Central memory CD8-positive, alpha-beta T cell (primary cell): ENCODE data around the gene HS3ST3A1.

Experiments
- ATAC-seq: fragments of 150-1000 bp; cut with Tn5 transposase; replicated peaks from 2 replicates; pipeline ENCODE4 v1.10.0; 2022; ENCODE audit warnings: mild to moderate bottlenecking, moderate FRiP score, moderate number of reproducible peaks; ENCODE audit not compliant: poor library complexity, severe bottlenecking; ENCODE audit errors: extremely low read depth
- DNase-seq, 2 donors: peaks; one replicate each; pipeline ENCODE4 v3.0.0; 2021; ENCODE audit warnings: low spot score in 2 of 2
- H3K27ac Mint-ChIP-seq: one replicate; pipeline ENCODE4 v1.8.0; 2022; ENCODE audit warnings: low read depth, mild to moderate bottlenecking, moderate library complexity, mixed read lengths
- H3K27me3 Mint-ChIP-seq: one replicate; pipeline ENCODE4 v1.8.0; 2022; ENCODE audit warnings: mixed read lengths
- H3K36me3 Mint-ChIP-seq: one replicate; pipeline ENCODE4 v1.8.0; 2022; ENCODE audit warnings: mild to moderate bottlenecking, moderate library complexity, mixed read lengths; ENCODE audit not compliant: insufficient read depth
- H3K4me1 Mint-ChIP-seq: one replicate; pipeline ENCODE4 v1.8.0; 2022; ENCODE audit warnings: mixed read lengths
- H3K4me3 Mint-ChIP-seq: one replicate; pipeline ENCODE4 v1.8.0; 2022; ENCODE audit warnings: mild to moderate bottlenecking, moderate library complexity, mixed read lengths
- H3K9me3 Mint-ChIP-seq: one replicate; pipeline ENCODE4 v1.8.0; 2022; ENCODE audit warnings: mixed read lengths

Gene HS3ST3A1

DNA sequence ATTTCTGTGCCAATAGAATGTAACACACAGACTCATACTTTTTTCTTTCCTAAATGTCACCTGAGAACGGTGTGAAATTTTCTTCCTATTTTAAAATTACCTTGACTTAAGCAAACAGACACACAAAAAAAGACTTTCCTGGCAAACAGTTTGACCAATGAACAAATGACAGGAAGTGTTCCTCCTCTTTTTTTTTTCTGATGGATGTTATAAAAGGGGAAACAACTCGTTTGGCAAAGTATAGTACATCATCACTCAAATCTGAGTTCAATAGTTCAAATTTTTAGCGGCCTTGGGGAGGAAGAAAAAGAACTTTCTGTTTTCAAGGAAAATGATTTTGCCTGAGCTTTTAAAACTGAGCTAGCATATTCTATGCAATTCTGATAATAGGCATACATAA is 19.8 kb downstream of the HS3ST3A1 start:
- DNase-seq (no peak), ATAC-seq (no peak)
- Mint-ChIP-seq H3K4me1 (no peaks in the 10 kb centered on the region), H3K4me3 (no peak overlapping the region), H3K27ac (no peak overlapping the region), H3K9me3 (peaks cover 2% of the 10 kb centered on the region), H3K27me3 (peaks cover 25% of the 10 kb centered on the region), H3K36me3 (no peaks in the 10 kb centered on the region)

DNA sequence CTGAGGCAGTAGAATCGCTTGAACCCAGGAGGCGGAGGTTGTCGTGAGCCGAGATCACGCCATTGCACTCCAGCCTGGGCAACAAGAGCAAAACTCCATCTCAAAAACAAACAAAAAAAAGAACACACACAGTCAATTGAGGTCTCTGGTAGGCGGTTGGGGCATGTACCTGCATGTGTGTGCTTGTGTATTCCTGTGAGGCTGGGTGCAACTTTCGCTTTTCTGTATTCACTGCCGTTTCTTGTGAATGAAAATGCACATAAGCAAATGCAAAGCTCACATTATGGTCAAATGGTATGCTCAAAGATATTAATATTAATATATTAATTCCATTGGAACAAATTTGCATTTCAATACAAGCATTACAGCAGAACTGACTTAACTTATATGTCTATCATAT is 20.9 kb downstream of the HS3ST3A1 start:
- DNase-seq (no peak), ATAC-seq (no peak)
- H3K27ac Mint-ChIP-seq: no peak overlapping the region
- no peak overlapping the region for H3K4me3 Mint-ChIP-seq
- H3K9me3 Mint-ChIP-seq: peaks cover 7% of the 10 kb centered on the region
- H3K4me1 Mint-ChIP-seq: no peaks in the 10 kb centered on the region
- H3K36me3 Mint-ChIP-seq: no peaks in the 10 kb centered on the region
- peaks cover 28% of the 10 kb centered on the region for H3K27me3 Mint-ChIP-seq

DNA sequence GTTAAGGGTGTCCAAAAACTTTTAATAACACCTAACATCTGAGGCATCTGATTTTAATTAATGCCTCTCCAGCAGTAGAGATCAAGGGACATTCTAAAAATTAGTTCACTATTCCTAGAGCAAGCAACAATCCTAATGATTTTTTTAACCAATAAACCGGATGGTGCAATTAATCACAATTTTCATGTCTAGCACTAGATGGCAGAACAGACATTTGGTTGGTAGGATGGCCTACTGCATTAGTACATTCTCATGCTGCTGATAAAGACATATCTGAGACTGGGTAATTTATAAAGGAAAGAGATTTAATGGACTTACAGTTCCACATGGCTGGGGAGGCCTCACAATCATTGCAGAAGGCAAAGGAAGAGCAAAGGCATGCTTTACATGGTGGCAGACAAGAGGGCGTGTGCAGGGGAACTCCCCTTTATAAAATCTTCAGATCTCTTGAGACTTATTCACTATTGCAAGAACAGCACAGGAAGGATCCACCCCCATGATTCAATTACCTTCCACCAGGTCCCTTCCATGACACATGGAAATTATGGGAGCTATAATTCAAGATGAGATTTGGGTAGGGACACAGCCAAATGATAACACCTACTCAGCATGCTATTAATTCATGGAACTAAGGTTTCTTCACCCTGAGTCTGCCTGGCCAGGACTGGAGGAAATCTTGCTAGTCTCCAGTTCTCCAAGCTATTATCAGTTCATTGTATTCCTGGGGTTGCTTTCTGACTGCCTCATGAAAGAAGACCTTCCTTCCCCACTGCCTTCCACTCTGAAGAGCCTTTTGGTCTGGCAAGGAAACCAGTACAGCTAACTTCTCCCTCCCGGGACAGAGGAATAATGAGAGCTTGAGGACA is 24.8 kb downstream of the HS3ST3A1 start:
- DNase-seq (no peak), ATAC-seq (no peak)
- peaks cover 7% of the 10 kb centered on the region for H3K9me3 Mint-ChIP-seq
- peaks cover 56% of the 10 kb centered on the region for H3K27me3 Mint-ChIP-seq
- no peak overlapping the region for H3K4me3 Mint-ChIP-seq
- no peaks in the 10 kb centered on the region for H3K36me3 Mint-ChIP-seq
- no peaks in the 10 kb centered on the region for H3K4me1 Mint-ChIP-seq
- H3K27ac Mint-ChIP-seq: no peak overlapping the region

DNA sequence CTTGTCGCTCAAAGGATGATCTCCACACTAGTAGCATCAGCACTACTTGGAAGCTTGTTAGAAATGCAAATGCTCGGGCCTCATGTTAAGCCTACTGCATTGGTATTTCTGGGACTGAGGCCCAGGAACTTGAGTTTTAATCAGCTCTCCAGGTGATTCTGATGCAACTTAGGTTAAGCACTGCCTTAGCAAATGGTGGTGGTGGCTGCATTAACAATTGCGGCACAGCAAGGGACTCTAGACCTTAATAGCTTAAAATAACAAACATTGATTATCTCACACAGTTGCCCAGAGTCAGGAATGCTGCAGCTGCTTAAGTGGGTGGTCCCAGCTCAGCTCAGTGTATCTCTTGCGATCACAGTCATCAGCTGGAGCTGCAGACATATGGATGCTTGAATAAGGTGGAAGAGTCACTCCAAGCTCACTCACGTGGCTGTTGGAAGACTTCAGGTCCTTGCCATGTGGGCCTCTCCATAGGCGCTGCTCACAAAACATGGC is 25.8 kb downstream of the HS3ST3A1 start:
- peaks cover 65% of the 10 kb centered on the region for H3K27me3 Mint-ChIP-seq
- no peak overlapping the region for H3K4me3 Mint-ChIP-seq
- H3K27ac Mint-ChIP-seq: no peak overlapping the region
- no peaks in the 10 kb centered on the region for H3K36me3 Mint-ChIP-seq
- ATAC-seq (no peak), DNase-seq (no peak)
- H3K9me3 Mint-ChIP-seq: peaks cover 7% of the 10 kb centered on the region
- no peaks in the 10 kb centered on the region for H3K4me1 Mint-ChIP-seq

DNA sequence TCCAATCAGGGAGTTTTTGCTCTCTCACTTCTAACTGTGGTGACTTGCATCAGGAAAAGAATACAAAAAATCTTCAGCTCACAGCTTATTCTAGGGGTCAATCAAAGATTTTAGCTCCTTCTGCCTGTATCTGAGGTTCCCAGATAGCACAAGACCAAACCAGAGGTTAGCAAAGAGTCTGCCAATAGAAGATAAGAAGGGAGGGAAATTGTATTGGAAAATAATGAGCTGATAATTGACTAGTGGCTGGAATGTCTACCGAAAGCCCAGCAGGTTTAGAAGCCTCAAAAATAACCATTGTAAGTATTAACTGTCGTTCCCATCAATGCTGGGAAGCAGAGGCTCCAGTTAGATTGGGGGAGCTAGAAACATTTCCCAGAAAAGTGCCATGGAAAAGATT is 26.3 kb downstream of the HS3ST3A1 start:
- H3K36me3 Mint-ChIP-seq: no peaks in the 10 kb centered on the region

DNA sequence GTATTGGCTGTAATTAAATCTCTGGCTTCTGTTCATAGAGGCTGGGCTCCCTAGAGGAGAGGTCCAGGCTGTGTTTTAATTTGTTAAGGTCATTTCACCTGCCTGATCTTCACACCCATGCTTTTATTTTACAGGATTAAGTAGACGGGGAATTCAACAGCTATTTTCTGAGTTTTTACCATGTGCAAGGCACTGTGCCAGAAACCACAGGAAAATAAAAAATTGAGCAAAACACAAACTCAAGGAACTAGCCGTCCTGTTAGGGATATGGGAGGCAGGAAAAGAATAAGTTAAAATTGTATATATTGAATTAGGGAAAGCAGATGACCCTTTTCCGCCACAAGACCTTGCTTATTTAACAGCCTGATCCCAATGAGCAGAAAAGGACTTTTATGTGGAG is 29.1 kb downstream of the HS3ST3A1 start:
- no peak overlapping the region for H3K27ac Mint-ChIP-seq
- DNase-seq (no peak), ATAC-seq (no peak)
- peaks cover 68% of the 10 kb centered on the region for H3K27me3 Mint-ChIP-seq
- H3K4me1 Mint-ChIP-seq: no peaks in the 10 kb centered on the region
- H3K9me3 Mint-ChIP-seq: peaks cover 7% of the 10 kb centered on the region
- H3K36me3 Mint-ChIP-seq: no peaks in the 10 kb centered on the region
- no peak overlapping the region for H3K4me3 Mint-ChIP-seq

More for the DNA sequence above, 26.3 kb downstream of the HS3ST3A1 start:
- Mint-ChIP-seq H3K27me3 (peaks cover 68% of the 10 kb centered on the region), H3K4me3 (no peak overlapping the region), H3K27ac (no peak overlapping the region), H3K4me1 (no peaks in the 10 kb centered on the region), H3K9me3 (peaks cover 7% of the 10 kb centered on the region)
- DNase-seq (no peak), ATAC-seq (no peak)

DNA sequence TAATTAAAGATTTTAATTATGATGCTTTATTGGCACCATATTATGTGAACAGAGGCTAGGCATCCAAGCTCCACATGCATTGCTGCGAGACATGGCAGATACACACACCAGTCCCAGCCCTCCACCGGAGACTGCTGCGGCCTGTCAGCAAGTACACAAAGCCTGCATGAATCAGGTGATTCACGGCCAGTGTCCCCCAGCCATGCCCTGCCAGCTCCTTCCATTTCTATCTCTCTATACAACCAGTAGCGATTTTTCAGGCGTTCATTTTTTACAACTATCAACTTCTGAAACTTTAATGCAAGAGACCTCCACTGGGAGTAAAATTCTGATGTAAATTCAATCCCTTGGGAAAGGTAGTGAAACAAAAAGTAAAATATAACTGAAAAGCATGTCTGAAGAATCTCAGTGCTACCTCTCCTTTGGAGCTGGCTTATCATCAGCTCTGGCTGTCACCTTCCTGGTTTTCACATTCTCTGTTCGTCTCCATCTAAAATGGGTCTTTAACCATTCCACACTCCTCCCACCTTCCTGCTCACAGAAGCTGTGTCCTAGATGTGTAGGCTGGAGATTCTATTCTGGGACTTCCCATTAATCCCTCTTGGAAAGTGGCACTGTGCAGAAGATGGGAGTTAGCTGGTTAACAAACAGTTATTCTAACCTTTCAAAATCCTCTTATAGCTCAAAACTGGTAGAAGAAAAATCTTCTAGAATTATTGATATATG is 32.2 kb downstream of the HS3ST3A1 start:
- ATAC-seq (no peak), DNase-seq (no peak)
- Mint-ChIP-seq H3K27ac (no peak overlapping the region), H3K4me1 (peaks cover 7% of the 10 kb centered on the region), H3K27me3 (peaks cover 51% of the 10 kb centered on the region), H3K36me3 (no peaks in the 10 kb centered on the region), H3K4me3 (no peak overlapping the region), H3K9me3 (no peaks in the 10 kb centered on the region)

DNA sequence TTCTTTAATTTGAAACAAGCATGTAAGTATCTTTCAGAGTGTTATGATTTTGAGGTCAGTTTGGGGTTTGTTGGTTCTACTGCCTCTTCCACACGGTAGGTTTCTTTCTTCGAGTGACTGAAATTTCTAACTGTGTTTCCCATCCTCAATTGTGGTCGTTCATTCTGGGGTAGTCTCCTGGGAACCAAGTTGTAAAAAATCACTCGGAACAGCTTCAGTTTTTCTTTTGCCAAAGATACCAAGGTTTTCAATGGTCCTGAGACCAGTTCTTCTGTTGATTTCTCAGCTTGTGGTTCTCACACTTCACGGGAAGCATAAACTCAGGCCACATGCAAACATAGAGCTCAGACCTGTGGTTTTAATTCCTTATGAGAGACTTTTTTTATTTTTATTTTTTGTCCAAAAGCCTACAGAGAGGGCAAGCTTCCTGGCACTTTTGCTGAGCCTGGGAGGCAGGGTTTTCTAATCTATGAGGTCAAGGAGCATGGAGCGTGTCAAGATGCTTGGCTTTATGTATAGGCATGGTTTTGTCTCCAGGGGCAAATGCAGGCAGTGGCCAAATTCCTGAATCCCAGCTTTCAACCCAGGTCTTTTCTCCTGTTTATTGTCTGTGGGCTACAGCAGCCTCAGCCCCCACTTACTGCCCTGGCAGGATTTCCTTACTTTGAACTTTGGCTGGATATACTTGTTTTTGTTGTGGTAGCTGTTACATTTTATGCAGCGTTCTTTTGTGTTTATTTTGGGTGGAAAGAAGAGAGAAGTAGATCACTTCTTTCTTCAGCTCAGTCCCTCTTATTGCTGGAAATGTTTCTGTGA is 32.9 kb downstream of the HS3ST3A1 start:
- H3K4me3 Mint-ChIP-seq: no peak overlapping the region
- peaks cover 44% of the 10 kb centered on the region for H3K27me3 Mint-ChIP-seq
- no peaks in the 10 kb centered on the region for H3K36me3 Mint-ChIP-seq

DNA sequence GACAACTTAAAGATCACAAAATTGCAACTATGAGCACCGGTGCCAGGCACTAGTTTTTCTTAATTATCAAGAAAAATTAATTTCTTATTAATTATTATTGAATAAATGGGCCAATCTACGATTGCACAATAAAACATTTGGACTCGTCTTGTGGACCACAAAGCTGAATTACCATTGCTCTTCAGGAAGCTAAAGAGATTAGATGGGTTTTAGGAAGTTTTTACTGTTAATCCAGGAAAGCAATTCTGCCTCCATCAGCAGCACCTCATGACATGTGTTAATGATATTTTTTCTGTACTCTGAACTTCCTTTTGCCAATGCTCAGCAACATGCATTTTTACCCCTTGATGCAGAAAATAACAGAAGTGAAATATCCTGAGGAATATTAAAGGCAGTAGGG is 37.9 kb downstream of the HS3ST3A1 start:
- Mint-ChIP-seq H3K27me3 (peaks cover 13% of the 10 kb centered on the region), H3K36me3 (no peaks in the 10 kb centered on the region), H3K27ac (no peak overlapping the region)

More for the DNA sequence above, 32.9 kb downstream of the HS3ST3A1 start:
- Mint-ChIP-seq H3K27ac (no peak overlapping the region), H3K9me3 (no peaks in the 10 kb centered on the region), H3K4me1 (peaks cover 7% of the 10 kb centered on the region)
- ATAC-seq: no peak
- DNase-seq: no peak

DNA sequence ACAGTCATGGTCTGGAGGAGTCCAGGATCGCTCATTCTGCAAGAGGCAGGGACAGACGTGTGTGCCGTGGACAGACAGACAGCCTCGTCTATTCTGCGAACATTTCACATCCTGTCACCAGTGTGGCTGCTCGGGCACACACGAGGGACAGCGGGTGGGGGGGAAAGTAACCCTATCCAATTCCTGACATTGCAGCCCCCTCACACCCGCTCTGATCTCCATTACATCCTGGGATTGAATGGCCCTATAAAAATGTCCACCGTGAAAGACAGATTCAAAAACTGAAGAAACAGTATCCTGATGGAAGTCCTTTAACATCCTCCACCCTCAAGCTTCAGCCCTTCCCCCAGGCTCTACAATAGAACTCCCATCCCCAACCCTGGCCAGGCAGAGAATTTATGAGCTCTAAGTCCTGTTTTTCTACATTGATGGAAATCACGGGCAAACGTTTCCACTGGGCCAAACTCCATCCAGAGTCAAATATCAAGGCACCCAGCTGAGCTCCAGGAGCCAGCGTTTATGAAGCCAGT is 39.4 kb downstream of the HS3ST3A1 start:
- no peak for ATAC-seq
- H3K4me3 Mint-ChIP-seq: no peak overlapping the region
- H3K27me3 Mint-ChIP-seq: peaks cover 17% of the 10 kb centered on the region
- no peaks in the 10 kb centered on the region for H3K36me3 Mint-ChIP-seq
- peaks cover 7% of the 10 kb centered on the region for H3K4me1 Mint-ChIP-seq
- no peak for DNase-seq
- H3K27ac Mint-ChIP-seq: no peak overlapping the region
- H3K9me3 Mint-ChIP-seq: no peaks in the 10 kb centered on the region

More for the DNA sequence above, 37.9 kb downstream of the HS3ST3A1 start:
- no peak for DNase-seq
- no peaks in the 10 kb centered on the region for H3K9me3 Mint-ChIP-seq
- H3K4me3 Mint-ChIP-seq: no peak overlapping the region
- peaks cover 7% of the 10 kb centered on the region for H3K4me1 Mint-ChIP-seq
- no peak for ATAC-seq

DNA sequence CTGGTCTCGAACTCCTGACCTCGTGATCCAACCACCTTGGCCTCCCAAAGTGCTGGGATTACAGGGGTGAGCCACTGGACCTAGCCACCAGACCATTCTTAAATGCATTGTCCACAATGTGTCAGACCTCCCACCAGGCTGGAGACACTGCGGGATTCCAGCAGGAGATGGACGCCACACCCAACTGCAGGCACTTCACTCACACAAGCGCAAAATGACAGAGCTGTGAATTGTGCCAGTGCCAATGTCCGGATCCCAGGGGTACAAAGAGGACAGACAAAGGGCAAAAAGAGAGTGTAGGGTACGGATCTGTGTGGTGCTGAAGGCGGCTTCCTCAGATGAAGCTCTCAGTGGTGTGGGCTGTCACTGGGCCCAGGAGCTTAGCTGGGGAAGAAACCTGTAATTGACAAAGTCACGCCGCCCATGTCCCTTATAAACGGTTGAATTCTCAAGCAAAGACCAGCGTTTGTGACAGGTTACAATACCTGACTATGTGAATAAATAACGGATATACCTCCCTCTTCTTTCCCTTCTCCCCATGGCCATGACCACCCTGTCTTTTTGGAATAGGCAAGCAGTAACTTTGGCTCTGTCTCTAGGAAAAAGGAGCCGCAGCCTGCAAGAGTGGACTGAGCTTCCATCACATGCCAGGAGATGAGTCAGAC is 40.0 kb downstream of the HS3ST3A1 start:
- Mint-ChIP-seq H3K36me3 (no peaks in the 10 kb centered on the region), H3K27me3 (peaks cover 23% of the 10 kb centered on the region), H3K4me3 (no peak overlapping the region), H3K4me1 (peaks cover 6% of the 10 kb centered on the region), H3K27ac (no peak overlapping the region), H3K9me3 (no peaks in the 10 kb centered on the region)
- DNase-seq (no peak), ATAC-seq (no peak)

DNA sequence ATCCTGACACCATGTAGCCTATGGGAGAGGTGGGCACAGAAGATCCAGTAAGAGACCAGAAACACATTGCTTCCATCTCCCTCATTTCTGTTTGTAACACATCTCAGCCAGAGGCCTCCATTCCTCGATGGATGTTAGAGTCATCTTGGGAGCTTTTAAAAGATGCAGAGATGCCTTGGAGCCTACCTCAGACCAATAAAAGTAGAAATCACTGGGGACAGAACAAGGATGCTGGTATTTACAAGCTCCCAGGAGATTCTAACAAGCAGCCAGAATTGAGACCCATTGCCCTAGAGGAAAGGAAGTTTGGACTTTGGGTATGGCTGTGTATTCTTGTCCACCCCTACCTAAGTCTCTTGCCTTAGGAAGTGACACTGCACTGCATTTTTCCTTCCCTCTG is 40.8 kb downstream of the HS3ST3A1 start:
- Mint-ChIP-seq H3K27me3 (peaks cover 19% of the 10 kb centered on the region), H3K9me3 (no peaks in the 10 kb centered on the region), H3K27ac (no peak overlapping the region), H3K4me1 (no peaks in the 10 kb centered on the region), H3K4me3 (no peak overlapping the region), H3K36me3 (no peaks in the 10 kb centered on the region)
- ATAC-seq (no peak), DNase-seq (no peak)
